Glomerular visceral epithelial cell (primary cell): Measurements from ENCODE around the gene PRR5L.
A peak's percentile ranks its signal among the peaks of the same experiment; 100 is the strongest.
"Not testable (repeated sequence)": the region's sequence is repeated elsewhere in the genome, so short reads cannot be mapped to it uniquely, and the experiment has no call there.

Experiments
- DNase-seq: peaks from one replicate; pipeline ENCODE4 v3.0.0-alpha.2; 2016; ENCODE audit errors: extremely low spot score

PRR5L gene

DNA sequence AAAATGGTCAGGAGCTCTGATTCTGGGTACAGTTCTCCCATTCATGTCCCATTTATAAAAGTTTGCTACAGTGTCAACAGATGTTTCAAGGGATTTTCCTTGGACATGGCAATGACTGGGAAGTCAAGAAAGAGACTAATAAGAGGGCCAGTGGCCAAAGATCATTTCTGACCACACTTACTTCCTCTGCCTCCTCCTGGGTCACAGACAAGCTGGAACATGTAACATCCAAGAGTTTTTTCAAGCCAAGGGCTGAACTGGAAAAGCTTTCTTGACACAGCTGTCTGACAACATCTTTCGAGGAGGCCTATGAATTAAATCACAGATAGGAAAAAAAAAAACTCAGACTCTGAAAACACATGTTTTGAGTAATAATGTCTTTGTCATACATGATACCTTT is 15.6 kb upstream of the PRR5L start:
- DNase-seq: peak; percentile 13

DNA sequence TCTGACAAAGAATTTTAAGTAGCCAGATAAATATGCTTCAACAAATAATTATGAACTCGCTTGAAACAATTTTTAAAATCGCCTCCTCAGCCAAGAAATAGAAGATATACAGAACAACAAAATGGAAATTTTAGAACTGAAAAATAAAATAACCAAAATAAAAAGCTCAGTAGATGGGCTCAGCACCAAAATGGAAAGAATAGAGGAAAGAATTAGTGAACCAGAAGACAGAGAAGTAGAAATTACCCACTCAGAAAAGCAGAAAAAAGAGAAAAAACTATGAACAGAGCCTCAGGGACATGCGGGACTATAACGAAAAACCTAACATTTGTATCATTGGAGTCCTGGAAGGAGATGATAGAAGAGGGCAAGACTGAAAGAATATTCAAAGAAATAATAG is 14.2 kb upstream of the PRR5L start:
- DNase-seq: no peak

GRCh38 chr11:36282926-36283325 is 13.2 kb upstream of the PRR5L start:
- no peak for DNase-seq

- no peak for DNase-seq
Measured at GRCh38 chr11:36288442-36289225, 7.5 kb upstream of the PRR5L start.

DNA sequence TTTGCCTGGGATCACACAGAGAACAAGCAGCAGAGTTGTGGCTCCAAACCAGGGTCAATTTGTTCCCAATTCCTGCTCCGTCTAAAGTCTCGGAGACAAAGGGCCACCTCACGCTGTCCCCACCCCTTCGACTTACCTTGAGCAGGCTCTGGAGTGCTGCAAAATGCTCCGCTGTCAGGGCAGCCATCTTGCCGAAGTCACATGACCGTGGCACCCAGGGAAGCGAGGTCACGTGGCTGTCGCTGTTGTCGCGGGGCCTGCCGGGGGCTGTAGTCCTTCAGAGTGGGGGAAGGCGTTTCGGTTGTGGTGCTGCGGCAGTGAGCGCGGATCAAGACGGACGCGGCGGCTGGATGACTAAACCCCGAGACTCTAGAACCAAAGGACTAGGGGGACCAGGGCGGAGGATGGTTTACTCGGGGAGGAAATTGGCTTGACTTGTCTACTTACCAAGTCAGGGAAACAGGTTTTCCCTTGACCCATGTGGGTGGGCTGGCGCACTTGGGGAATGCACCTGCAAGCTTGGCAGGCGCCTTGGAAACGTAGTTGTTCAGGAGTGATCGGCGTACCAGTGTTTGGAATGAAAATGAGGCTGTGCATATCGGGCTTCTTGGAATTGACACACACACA is 6.7 kb upstream of the PRR5L start, which contains the start of gene COMMD9:
COMMD9 (minus strand) TSS at position 199 of the 627 bp plus-strand sequence; CDS start at position 187, 12 bp downstream.
- DNase-seq: peak; percentile 90

GRCh38 chr11:36292311-36292722 is 3.8 kb upstream of the PRR5L start:
- peak; percentile 48 for DNase-seq

- DNase-seq: no peak
Measured at GRCh38 chr11:36296884-36297543, 926 bp downstream of the PRR5L start.

DNA sequence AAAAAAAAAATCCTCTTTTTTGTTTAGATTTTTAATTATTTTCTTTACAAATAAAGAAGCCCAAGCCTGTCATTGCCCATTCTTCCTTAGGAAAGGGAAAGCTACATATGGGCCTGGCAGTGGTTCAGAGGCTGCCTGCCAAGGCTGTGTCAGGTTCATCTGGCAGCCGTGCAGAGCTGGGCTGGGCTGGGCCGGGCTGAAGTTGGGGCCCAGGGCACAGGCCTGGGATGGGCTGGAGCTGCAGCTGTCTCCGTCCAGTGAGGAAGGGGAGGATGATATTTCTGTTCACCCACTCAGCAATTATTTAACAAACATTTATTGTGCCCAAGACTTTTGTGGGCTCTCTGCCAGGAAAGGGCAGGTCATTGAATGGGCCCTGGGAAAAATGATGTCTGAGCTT is 4.6 kb downstream of the PRR5L start:
- no peak for DNase-seq

GRCh38 chr11:36304351-36304750 is 8.3 kb downstream of the PRR5L start:
- DNase-seq: no peak

DNA sequence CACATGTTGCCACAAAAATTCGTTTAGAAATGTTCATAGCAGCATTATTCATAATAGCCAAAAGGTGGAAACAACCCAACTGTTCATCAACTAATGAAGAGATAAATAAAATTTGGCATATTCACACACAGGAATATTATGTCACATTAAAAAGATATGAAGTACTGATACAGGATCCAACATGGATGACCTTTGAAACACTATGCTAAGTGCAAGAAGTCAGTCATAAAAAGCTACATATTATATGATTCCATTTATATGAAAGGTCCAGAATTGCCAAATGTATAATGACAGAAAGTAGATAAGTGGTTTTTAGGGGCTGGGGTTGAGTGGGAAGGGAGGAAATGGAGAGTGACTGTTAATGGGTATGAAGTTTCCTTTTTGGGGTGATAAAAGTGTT is 9.0 kb downstream of the PRR5L start:
- DNase-seq: no peak

- peak; percentile 42 for DNase-seq
Measured at GRCh38 chr11:36306888-36307287, 10.8 kb downstream of the PRR5L start.

- no peak for DNase-seq
Measured at GRCh38 chr11:36308577-36308976, 12.5 kb downstream of the PRR5L start.

DNA sequence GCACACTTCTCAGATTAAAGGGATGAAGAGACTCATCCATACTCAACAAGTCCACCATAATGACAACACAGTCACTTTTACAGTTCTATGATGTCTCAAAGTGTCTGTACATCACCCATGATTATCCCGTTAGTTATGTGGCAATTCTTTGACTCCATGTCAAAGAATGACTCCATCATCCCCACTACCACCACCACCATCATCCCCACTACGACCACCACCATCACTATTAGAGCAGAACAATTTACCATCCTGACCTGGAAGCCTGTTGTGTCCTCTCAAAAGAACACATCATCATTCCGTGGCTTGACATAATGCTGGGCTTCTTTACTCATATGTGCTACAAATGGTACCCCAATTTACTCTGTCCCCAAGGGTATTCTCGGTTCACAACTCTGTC is 13.7 kb downstream of the PRR5L start:
- DNase-seq: no peak

DNA sequence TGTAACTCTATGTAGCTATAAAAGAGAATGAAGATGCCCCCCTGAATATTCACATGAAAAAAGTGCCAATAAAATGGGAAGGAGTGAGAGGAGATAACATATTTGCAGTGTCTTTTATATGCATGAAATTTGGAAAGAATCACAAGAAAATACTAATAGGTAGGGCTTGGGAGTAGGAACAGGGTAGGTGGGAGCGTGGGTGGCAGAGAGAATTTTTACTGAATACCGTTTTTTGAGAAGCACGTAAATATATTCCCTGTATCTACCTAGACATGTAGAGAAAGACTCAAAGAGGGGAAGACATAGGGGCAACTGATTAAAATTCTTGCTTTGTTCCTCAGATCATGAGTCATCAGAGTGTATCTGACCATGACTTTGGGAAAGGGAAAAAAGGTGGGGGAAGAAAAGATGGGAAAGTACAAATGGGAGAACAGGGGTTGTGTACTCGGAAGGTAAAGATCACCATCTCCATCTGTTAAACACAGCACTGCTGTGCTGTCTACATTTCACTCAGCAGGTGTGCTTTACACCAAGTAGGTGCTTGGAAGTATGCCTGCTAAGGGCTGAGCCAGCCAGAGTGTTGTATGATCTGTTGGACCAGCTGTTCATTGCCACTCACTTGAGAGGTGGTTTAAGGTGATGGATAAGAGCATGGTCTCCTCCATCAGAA is 16.0 kb downstream of the PRR5L start:
- peak; percentile 59 for DNase-seq

DNA sequence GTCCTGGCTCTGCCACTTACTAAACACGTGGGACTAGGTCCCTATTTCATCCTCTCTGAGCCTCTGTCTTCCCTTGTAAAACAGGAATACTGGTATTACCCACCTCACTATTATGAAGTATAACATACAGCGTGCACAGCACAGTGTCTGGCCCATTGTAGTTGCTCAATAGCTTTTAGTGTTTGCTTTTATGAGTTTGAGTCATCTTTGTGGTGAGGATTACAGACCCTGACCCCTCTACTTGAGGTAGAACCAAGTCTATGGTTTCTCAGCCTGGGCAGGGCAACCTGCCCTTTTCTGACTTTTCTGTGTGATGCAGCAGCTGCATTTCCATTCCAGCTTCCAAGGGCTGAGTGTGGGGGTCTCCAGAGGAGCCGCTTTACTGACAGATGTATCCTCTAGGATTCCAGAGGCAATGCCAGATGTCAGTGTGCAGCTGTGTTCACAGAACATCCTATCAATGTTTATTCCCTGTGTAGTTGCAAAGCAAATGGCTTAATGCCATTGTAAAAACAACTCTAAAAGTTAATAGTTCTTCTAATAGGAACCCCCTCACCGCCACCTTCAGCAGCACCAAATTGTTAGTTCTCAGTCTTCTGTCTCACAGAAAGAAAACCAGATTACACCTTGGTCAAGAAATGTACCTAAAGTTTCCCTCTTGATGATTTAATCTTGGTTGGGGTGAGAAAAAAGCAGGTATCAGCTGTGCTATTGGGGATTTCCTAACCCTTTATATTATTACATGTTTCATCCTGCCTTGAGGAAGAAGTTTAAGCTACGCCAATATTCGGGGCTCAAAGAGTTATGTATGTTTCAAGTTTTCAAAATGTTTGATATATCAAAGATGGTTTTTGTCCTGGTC is 16.8 kb downstream of the PRR5L start:
- DNase-seq: peak; percentile 69

GRCh38 chr11:36313750-36314433 is 17.8 kb downstream of the PRR5L start:
- DNase-seq: no peak

- DNase-seq: no peak
Measured at GRCh38 chr11:36314434-36314767, 18.3 kb downstream of the PRR5L start.

GRCh38 chr11:36316049-36316448 is 20.0 kb downstream of the PRR5L start:
- no peak for DNase-seq

- no peak for DNase-seq
Measured at GRCh38 chr11:36317992-36318391, 21.9 kb downstream of the PRR5L start.

GRCh38 chr11:36324956-36325355 is 28.9 kb downstream of the PRR5L start:
- DNase-seq: not testable (repeated sequence)

- DNase-seq: not testable (repeated sequence)
Measured at GRCh38 chr11:36325403-36325802, 29.3 kb downstream of the PRR5L start.
